Bronchial epithelial cell (primary cell): ENCODE data around the gene L1CAM. TPM values are rescaled to one million over a fixed set of nuclear protein-coding genes. Genes with fewer than 3 reads are reported as not detected.

Source experiments
- DNase-seq: peaks from one replicate; pipeline ENCODE4 v3.0.0-alpha.2; 2010; ENCODE audit warnings: low read depth
- FAIRE-seq: peaks from 2 replicates; lab custom pipeline; 2011; peaks lifted over from hg19 to GRCh38; lab: Jason Lieb, UNC
- H3K27me3 ChIP-seq: 2 replicates; pipeline ENCODE4 v1.5.1; 2011; ENCODE audit warnings: low read length; ENCODE audit not compliant: control insufficient read depth, insufficient read depth
- H3K36me3 ChIP-seq: 2 replicates; pipeline ENCODE4 v1.5.1; 2011; ENCODE audit warnings: low read length; ENCODE audit not compliant: control insufficient read depth, insufficient read depth
- H3K4me3 ChIP-seq: 2 replicates; pipeline ENCODE4 v1.5.1; 2011; ENCODE audit warnings: mild to moderate bottlenecking, low read depth, low read length, control low read depth
- total RNA-seq: library from RNA; depleted of rRNA; stranded (reverse); fragments of >200 nt; gene quantifications from 2 replicates; pipeline ENCODE4 v1.2.1, GENCODE V29; 2014
- TF ChIP-seq, protein P1 (sequence below): IDR thresholded peaks from 2 replicates; pipeline ENCODE4 v1.5.1; 2011; ENCODE audit warnings: mild to moderate bottlenecking, moderate library complexity, low read length, control low read depth, inconsistent platforms; ENCODE audit not compliant: insufficient read depth, severe bottlenecking

Gene L1CAM, protein sequence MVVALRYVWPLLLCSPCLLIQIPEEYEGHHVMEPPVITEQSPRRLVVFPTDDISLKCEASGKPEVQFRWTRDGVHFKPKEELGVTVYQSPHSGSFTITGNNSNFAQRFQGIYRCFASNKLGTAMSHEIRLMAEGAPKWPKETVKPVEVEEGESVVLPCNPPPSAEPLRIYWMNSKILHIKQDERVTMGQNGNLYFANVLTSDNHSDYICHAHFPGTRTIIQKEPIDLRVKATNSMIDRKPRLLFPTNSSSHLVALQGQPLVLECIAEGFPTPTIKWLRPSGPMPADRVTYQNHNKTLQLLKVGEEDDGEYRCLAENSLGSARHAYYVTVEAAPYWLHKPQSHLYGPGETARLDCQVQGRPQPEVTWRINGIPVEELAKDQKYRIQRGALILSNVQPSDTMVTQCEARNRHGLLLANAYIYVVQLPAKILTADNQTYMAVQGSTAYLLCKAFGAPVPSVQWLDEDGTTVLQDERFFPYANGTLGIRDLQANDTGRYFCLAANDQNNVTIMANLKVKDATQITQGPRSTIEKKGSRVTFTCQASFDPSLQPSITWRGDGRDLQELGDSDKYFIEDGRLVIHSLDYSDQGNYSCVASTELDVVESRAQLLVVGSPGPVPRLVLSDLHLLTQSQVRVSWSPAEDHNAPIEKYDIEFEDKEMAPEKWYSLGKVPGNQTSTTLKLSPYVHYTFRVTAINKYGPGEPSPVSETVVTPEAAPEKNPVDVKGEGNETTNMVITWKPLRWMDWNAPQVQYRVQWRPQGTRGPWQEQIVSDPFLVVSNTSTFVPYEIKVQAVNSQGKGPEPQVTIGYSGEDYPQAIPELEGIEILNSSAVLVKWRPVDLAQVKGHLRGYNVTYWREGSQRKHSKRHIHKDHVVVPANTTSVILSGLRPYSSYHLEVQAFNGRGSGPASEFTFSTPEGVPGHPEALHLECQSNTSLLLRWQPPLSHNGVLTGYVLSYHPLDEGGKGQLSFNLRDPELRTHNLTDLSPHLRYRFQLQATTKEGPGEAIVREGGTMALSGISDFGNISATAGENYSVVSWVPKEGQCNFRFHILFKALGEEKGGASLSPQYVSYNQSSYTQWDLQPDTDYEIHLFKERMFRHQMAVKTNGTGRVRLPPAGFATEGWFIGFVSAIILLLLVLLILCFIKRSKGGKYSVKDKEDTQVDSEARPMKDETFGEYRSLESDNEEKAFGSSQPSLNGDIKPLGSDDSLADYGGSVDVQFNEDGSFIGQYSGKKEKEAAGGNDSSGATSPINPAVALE
- total RNA-seq = 0.26 and 1.4 TPM in 2 replicates

DNA sequence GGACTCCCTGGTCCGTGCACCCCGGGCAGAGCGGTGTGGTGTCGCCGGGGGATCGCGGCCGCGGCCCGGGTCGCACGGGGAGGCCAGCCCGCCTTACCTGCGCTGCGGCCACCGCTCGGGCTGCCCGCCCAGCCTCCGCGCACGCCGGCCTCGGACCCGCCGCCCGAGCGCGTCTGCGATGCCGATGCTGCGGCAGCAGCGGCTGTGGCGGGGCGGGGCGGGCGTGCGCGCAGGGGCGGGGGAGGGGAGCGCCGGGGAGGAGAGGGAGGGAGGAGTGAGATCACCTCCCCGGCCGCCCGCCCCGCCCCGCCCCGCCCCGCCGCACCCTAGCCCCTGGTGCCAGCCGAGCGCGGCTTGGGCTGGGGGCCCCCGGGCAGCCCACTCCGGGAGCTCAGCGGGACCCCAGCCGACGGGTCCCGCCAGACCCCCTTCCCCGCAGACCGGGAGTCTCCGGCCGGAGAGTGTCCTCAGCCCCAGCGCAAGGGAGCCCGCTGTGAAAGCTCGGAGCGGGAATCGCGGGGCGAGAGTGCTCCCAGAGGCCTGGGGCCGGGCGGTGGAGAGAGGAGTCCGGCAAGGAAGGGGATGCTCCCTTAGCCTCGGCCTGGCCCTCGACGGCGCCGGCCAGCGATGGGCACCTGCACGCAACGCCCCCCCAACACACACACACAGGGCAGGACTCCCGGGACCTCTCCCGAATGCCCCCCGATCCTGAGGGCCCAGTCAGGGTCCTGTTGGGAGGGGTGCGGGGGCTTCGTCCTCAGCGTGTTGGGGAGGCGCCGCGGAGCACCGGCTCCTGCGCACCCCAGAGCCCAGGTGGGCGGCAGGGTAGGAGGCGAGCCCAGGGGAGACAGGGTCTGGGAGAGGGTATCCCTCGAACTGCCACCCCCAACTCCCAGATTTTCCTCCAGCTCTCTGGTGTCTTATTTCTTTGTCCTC is at the start of gene L1CAM:
Gene L1CAM (minus strand): TSS at position 206 of the 936 bp plus-strand sequence. CDS start 10,337 bp downstream, outside the sequence.
- FAIRE-seq = no peak
- TF ChIP-seq, protein P1, sequence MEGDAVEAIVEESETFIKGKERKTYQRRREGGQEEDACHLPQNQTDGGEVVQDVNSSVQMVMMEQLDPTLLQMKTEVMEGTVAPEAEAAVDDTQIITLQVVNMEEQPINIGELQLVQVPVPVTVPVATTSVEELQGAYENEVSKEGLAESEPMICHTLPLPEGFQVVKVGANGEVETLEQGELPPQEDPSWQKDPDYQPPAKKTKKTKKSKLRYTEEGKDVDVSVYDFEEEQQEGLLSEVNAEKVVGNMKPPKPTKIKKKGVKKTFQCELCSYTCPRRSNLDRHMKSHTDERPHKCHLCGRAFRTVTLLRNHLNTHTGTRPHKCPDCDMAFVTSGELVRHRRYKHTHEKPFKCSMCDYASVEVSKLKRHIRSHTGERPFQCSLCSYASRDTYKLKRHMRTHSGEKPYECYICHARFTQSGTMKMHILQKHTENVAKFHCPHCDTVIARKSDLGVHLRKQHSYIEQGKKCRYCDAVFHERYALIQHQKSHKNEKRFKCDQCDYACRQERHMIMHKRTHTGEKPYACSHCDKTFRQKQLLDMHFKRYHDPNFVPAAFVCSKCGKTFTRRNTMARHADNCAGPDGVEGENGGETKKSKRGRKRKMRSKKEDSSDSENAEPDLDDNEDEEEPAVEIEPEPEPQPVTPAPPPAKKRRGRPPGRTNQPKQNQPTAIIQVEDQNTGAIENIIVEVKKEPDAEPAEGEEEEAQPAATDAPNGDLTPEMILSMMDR = no peak
- no peak for DNase-seq
- peaks cover 6% of the 10 kb centered on the region for H3K27me3 ChIP-seq
- peak within 1 kb of the TSS; percentile 1 for H3K4me3 ChIP-seq
- H3K36me3 ChIP-seq = no peaks in the 10 kb centered on the region

DNA sequence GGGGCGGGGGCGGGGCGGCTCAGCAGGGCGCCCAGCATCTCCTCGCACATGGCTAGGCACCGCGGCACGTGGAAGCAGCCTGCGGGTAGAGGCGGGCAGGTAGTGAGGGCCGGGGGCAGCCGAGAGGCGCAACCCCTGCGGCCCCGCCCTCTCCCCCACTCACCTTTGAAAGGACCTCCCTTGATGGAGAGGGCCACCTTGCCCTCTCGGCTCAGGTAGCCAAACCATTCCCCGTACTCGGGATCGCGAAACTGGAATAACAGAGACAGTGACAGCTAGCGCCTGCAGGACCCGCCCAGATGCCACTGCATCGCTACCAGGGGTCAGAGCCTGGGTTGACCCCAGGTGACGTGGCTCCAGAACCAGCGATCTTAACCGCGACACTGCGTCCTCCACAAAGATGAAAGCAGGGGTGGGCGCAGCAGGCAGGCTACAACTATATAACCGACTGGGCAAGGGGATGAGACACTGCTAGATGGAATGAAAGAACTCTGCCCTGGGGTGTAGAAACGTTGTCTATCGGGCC is 49.4 kb upstream of the L1CAM start:
- TF ChIP-seq, protein P1 = no peak
- peaks cover 3% of the 10 kb centered on the region for H3K36me3 ChIP-seq
- no peaks in the 10 kb centered on the region for H3K27me3 ChIP-seq
- peak overlapping the region; percentile 41 for H3K4me3 ChIP-seq
- no peak for FAIRE-seq
- DNase-seq = no peak

DNA sequence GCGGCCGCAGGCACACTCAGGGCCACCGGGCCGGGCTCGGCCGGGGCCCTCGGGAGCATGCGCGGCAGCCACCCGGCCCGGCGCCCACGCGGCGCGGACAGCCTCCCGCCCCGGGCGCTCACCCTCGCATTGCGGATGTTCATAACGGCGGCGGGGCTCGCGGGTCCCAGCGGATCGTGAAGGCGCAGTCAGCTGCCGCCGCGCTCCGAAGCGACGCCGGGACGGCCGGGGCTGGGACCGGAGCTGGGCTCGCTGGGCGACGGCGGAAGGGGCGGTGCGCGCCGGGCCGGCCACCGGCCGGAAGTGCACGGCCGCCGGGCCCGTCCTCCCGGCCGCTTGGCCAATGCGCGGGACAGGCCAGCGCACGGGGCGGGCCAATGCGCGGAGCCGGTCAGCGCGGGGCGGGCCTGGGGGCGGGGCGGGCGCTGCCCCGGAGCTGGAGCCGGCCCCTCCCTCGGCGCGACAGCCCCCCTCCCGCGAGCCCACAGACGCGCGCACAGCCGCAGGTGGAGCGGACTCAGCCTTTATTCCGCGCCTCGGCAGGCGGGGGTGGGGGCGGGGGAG is 48.9 kb upstream of the L1CAM start, which contains the start of gene NAA10:
Gene NAA10 (minus strand): TSS at position 276 of the 564 bp plus-strand sequence. CDS start 133 bp downstream, at position 143.
- peak within 1 kb of the TSS; percentile 61 for H3K4me3 ChIP-seq
- DNase-seq (peak; percentile 43), FAIRE-seq (no peak)
- peaks cover 4% of the 10 kb centered on the region for H3K36me3 ChIP-seq
- H3K27me3 ChIP-seq = no peaks in the 10 kb centered on the region
- TF ChIP-seq, protein P1 = no peak

DNA sequence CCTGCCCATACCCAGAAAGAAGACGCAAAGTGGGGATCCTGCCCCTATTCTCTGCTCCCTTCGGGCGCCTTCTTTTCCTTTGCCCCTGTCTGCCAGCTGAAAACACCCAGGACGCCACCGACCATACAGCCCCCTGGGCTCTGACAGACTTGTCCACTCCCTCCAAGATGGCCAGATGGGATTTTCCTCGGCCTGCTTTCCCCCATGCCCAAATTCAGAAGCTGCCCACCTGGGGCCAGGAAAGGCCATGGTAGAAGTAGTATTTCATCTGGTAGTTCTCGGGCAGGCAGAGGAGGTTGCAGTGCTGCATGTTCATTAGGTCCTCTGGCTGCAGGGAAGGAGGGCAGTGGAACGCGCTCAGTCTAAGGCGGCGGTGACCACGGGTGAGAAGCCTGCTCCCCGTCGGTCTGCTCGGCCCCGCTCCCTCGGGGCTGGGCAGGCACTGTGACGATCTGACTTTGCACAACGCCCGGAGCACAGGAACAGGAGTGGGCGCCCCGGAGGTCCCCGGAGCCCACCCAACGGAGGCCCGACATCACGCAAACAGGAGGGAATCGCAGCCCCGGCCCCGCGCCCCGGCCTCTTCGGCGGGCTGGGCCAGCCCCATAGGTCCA is 48.3 kb upstream of the L1CAM start:
- TF ChIP-seq, protein P1 = no peak
- DNase-seq = no peak
- peaks cover 4% of the 10 kb centered on the region for H3K36me3 ChIP-seq
- H3K4me3 ChIP-seq = peak overlapping the region; percentile 61
- H3K27me3 ChIP-seq = no peaks in the 10 kb centered on the region
- no peak for FAIRE-seq
